HG03354 (cell line): ENCODE results near the gene FOXP4.
A peak's percentile ranks its signal among the peaks of the same experiment; 100 is the strongest.

Experiments used
- ATAC-seq: cut with Tn5 transposase; IDR thresholded peaks from one replicate; pipeline ENCODE4 v1.9.1; 2021; ENCODE audit warnings: mild to moderate bottlenecking; ENCODE audit not compliant: unreplicated experiment, poor library complexity, severe bottlenecking

Gene FOXP4

GRCh38 chr6:41594326-41594725 is 48.1 kb downstream of the FOXP4 start:
- ATAC-seq: no peak

DNA sequence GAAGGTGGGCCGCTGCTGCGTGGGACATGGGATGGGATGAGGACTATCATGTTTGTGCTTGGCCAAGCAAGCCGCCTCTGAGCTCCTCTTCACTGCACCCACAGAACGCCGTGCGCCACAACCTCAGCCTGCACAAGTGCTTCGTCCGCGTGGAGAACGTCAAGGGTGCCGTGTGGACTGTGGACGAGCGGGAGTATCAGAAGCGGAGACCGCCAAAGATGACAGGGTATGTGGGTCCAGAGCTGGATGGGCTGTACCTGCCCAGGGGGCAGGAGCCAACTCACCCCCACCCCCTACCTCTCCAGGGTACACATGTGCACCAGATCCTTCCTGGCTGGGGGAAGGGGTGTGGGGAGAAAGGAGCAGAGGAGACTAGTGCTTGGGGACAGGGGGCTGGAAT is 48.6 kb downstream of the FOXP4 start:
- ATAC-seq: no peak

GRCh38 chr6:41595166-41595565 is 49.0 kb downstream of the FOXP4 start:
- no peak for ATAC-seq

GRCh38 chr6:41596096-41596685 is 50.0 kb downstream of the FOXP4 start:
- no peak for ATAC-seq

GRCh38 chr6:41596807-41597206 is 50.6 kb downstream of the FOXP4 start:
- no peak for ATAC-seq

DNA sequence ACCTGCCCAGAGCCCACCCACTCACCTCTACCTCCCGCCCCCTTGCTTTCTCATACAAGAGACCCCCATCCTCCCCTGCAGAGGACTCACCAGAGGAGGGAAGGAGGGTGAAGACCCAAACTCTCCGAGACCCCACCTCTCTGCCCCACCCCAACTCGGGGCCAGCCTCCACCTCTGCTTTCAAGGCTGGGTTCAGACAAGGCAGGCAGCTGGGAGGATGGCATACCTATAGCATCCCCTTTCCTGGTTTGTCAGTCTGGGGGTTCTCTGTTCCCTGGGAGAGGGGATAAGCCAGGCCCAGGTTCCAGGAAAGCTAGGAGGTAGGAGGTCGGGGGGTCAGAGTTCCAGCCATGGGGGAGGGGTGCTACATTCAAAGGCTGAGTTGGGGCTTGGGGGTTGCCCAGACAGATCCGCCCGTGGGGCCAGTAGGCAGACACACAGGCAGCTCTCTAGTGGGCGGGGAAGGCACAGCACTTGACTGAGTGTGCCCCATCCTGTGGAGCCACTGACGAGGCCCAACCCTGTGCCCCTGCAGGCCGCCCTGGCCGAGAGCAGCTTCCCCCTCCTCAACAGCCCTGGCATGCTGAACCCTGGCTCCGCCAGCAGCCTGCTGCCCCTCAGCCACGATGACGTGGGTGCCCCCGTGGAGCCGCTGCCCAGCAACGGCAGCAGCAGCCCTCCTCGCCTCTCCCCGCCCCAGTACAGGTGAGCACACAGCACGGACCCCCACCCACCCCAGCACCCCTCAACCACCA is 51.2 kb downstream of the FOXP4 start:
- ATAC-seq: no peak

- no peak for ATAC-seq
Observed at GRCh38 chr6:41598670-41599014, 52.5 kb downstream of the FOXP4 start.

DNA sequence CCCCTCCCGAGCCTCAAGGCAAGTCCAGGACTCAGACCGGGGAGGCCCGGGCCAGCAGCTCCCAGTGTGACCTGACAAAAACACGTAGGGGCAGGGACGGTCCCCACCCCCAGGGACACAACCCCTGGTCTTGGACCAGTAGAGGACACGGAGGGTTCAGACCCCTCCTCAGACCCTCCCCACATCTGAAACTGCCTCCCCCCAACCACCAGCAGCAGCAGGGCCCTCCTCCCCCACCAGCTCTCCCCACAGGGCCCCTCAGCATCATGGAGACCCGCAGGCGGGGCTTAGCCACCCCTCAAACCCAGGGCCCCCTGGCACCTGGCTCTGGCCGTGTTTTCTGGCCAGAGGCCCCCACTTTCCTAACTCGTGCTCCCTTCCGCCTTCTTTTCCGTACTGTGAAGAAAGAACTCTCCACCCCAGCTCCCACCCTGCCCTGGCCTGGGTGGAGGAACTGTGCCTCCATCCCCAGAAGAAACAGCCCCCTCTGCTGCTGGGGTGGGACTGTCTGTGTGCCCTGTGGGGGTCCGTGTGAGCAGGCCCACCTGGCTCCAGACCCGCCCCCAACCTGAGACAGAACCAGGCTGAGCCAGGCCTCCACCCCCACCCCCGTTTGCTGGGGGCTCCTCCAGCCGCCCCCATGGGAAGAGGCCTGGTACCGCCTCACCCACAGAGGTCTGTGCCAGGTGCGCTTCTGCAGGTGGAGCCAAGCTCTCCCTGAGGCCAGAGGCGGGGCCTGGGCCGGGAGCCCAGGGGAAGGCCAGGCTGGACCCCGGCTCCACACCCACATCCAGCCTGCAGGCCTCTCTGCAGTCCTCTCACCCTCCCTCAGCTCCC is 53.1 kb downstream of the FOXP4 start:
- no peak for ATAC-seq

GRCh38 chr6:41599852-41600445 is 53.8 kb downstream of the FOXP4 start:
- ATAC-seq: no peak

- no peak for ATAC-seq
Observed at GRCh38 chr6:41600499-41601247, 54.5 kb downstream of the FOXP4 start.

- no peak for ATAC-seq
Observed at GRCh38 chr6:41601248-41601549, 55.0 kb downstream of the FOXP4 start.

- no peak for ATAC-seq
Observed at GRCh38 chr6:41602422-41602743, 56.2 kb downstream of the FOXP4 start.

- peak; percentile 79 for ATAC-seq
Observed at GRCh38 chr6:41602864-41603608, 56.9 kb downstream of the FOXP4 start.

DNA sequence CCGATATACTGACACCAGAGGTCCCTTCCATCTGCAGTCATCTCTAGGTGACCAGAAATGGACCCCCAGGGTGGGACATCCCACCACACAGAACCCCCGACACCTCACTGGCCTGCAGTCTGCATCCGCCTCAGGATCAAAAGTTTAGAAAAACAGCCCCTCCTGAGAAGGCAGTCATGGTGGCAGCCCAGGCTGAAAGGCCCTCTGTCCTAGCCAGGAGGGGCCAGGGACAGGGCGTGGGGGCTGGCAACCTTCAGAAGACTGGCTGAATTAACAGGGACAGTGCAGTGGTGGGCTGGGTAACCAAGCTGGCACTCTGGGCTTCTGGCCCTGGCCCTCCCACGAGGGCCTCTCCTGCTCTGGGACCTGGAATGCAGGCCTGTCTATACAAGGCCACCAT is 57.8 kb downstream of the FOXP4 start:
- no peak for ATAC-seq

DNA sequence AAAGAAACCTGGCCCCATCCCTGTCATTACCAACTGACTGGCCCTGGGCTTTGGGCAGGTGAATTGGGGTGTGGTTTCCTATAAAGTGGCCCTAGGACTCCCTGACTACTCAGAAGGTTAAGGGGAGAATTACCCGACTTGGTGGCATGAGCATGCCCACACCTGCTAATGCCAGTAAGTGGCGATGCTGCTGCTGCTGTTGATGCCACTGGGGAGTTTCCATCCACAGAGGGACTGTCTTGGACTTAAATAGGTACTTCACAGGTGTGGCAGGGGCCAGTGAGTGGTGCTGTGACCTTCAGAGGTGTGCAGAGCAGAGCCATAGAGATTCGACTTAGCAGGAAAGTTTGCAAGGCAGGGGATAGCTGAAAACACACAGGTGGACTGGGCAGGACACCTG is 59.5 kb downstream of the FOXP4 start:
- ATAC-seq: no peak

DNA sequence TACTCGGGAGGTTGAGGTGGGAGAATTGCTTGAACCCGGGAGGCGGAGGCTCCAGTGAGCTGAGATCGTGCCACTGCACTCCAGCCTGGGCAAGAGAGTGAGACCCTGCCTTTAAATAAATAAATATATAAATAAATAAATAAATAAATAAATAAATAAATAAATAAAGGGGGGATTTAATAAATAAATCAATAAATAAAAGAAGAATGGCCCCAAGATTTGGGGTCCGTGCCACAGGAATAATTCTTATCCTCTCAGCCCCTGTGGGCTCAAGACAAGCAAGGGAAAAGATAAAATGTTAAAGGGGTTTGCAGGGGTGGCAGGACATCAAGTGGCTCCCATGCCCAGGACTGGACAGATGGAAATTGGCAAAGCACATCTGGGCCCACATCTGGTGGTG is 60.9 kb downstream of the FOXP4 start:
- ATAC-seq: no peak

DNA sequence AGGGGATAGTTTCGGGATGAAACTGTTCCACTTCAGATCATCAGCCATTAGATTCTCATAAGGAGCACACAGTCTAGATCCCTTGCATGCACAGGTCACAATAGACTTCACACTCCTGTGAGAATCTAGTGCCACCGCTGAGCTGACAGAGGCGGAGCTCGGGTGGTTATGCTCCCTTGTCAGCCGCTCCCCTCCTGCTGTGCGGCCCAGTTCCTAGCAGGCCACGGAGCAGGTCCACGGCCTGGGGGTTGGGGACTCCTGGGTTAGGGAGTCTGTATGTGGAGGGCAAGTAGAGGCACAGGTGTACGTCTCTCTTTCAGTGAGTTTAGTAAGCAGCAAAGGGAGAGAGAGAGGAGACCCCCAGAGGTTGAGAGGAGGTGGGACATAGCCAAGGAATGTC is 61.6 kb downstream of the FOXP4 start:
- ATAC-seq: no peak

- no peak for ATAC-seq
Observed at GRCh38 chr6:41608443-41609151, 62.4 kb downstream of the FOXP4 start.

GRCh38 chr6:41614715-41615114 is 68.5 kb downstream of the FOXP4 start:
- ATAC-seq: no peak
